Prostate gland (tissue), 2 donors: Measurements from ENCODE around the gene TH. TPM values are rescaled to one million over a fixed set of nuclear protein-coding genes. Genes with fewer than 3 reads are reported as not detected.

ENCODE experiments used
- DNase-seq: peaks from one replicate; pipeline ENCODE4 v3.0.0-alpha.2; 2019; ENCODE audit warnings: low spot score
- H3K27ac ChIP-seq, 2 donors: fragments of 200-600 bp; sonication (generic); 2 replicates each; pipeline ENCODE4 v1.5.1; 2017 to 2019
- H3K27me3 ChIP-seq: fragments of 200-600 bp; sonication (generic); replicated peaks from 2 replicates; pipeline ENCODE4 v1.5.1; 2019; ENCODE audit not compliant: insufficient read depth
- H3K36me3 ChIP-seq, 2 donors: fragments of 200-600 bp; sonication (generic); 1 replicate in 1 of 2; 2 replicates in 1 of 2; pipeline versions ENCODE4 v1.5.1 to v1.8.1; 2017 to 2019
- H3K4me1 ChIP-seq: fragments of 200-600 bp; sonication (generic); replicated peaks from 2 replicates; pipeline ENCODE4 v1.5.1; 2019
- H3K4me3 ChIP-seq, 2 donors: fragments of 200-600 bp; sonication (generic); 2 replicates each; pipeline ENCODE4 v1.5.1; 2017 to 2019
- H3K9me3 ChIP-seq: fragments of 200-600 bp; sonication (generic); 2 replicates; pipeline ENCODE4 v1.5.1; 2017
- POLR2A ChIP-seq: fragments of 450-650 bp; IDR thresholded peaks from one replicate; pipeline ENCODE4 v1.6.1; 2016; ENCODE audit warnings: antibody characterized with exemption, mild to moderate bottlenecking
- POLR2AphosphoS5 ChIP-seq: sonication (generic); formaldehyde crosslinking; IDR thresholded peaks from one replicate; pipeline ENCODE4 v1.6.1; 2017; ENCODE audit warnings: antibody characterized with exemption
- WGBS: methylation state at CpG from one replicate; pipeline ENCODE4 v1.1.5; 2018; 5-methylcytosine and 5-hydroxymethylcytosine counted together
- intact Hi-C: fragments of 100-400 bp; cut with DNase I; formaldehyde crosslinking; loops from one replicate; pipeline ENCODE4 v1.14.2; 2022
- total RNA-seq, 2 donors: library from RNA; depleted of rRNA; stranded (reverse); fragments of >200 nt; gene quantifications; one replicate each; pipeline ENCODE4 v1.1.0, GENCODE V29; 2016
- TF ChIP-seq, protein P1 (sequence below), 4 experiments: fragments of 200-600 bp in 2 of 4; fragments of 450-650 bp in 2 of 4; sonication (generic) in 2 of 4; IDR thresholded peaks; 1 replicate in 3 of 4; 2 replicates in 1 of 4; pipeline ENCODE4 v1.5.1; 2016 to 2019; ENCODE audit warnings: antibody characterized with exemption in 4 of 4, mild to moderate bottlenecking in 2 of 4, moderate library complexity in 2 of 4

The TH gene
- total RNA-seq, 2 donors from 2014 or later: 2.4 TPM; not detected in 1

DNA sequence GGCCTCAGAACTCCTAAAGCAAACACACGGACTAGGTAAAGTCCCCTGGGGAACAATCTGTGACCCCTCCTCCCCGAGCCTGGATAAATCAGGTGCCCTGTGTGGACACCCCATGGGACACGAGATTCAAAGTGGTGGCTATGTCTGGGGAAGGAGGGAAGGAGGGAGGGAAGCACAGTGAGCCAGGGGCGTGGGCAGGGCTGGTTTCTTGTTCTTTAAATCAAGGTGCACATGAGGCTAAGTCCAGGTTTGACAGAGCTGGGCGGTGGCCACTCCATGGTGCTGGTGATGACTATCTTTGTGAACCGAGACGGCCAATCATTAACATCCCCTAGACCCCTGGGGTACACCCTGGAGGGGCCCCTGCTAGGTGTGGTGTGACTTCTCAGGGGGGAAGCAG is 20.3 kb upstream of the TH start:
- Histone ChIP-seq H3K9me3 (no peaks in the 10 kb centered on the region), H3K27ac (no peak overlapping the region), H3K36me3 (no peaks in the 10 kb centered on the region), H3K27me3 (peaks cover 4% of the 10 kb centered on the region), H3K4me3 (no peak overlapping the region), H3K4me1 (no peaks in the 10 kb centered on the region)
- intact Hi-C loops: loop anchor here (5.0 to 10.0 kb wide), 2 partner anchors 110 to 703 kb away; partner anchors contain the start of genes C11orf21 and TSPAN32
- TF ChIP-seq, protein P1, sequence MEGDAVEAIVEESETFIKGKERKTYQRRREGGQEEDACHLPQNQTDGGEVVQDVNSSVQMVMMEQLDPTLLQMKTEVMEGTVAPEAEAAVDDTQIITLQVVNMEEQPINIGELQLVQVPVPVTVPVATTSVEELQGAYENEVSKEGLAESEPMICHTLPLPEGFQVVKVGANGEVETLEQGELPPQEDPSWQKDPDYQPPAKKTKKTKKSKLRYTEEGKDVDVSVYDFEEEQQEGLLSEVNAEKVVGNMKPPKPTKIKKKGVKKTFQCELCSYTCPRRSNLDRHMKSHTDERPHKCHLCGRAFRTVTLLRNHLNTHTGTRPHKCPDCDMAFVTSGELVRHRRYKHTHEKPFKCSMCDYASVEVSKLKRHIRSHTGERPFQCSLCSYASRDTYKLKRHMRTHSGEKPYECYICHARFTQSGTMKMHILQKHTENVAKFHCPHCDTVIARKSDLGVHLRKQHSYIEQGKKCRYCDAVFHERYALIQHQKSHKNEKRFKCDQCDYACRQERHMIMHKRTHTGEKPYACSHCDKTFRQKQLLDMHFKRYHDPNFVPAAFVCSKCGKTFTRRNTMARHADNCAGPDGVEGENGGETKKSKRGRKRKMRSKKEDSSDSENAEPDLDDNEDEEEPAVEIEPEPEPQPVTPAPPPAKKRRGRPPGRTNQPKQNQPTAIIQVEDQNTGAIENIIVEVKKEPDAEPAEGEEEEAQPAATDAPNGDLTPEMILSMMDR (IDR thresholded peaks at IDR 0.05): no peak
- no peak for TF ChIP-seq POLR2A
- TF ChIP-seq POLR2AphosphoS5: no peak
- 89% methylated on average over 7 of the region's 7 CpGs for WGBS
- DNase-seq: no peak

DNA sequence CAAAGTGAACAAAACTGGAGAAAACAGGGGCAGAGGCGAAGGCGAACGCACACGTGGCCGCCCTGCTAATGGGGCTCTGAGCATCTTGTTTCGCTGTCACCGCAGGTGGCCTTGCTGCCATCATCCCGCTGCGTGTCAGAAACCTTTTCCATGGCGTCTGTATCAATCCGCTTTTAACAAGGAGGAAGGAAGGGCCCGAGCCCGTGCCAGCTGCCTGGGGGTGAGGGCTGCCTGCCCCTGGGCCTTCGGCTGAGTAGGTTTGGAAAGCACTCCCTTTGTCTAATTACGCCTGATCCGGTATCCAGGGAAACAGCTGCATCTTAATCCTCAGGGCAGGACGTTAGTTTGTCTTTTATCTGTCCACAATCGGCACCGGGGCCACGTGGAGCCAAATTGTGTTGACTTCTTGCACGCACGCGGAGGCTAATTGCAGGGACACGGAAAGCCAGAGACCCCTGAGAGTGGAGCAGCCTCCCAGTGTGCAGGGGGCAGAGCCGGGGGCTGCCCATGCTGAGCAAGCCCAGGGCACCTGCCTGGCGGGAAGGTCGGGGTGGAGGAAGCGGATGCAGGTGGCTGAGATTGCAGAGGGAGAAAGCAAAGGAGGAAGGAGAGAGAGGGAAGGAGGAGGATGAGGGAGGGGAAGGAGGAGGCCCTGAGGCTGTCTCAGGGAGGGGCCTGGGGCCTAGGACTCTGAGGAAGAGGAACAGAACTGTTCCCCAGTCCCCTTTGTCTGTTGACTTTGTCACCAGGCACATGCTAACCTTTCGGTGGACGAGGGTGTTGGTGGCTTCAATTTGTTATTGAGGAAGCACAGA is 19.2 kb upstream of the TH start:
- WGBS: 39% methylated on average over 30 of the region's 30 CpGs
- H3K4me3 ChIP-seq: no peak overlapping the region
- peaks cover 4% of the 10 kb centered on the region for H3K27me3 ChIP-seq
- no peak for DNase-seq
- no peak overlapping the region for H3K27ac ChIP-seq
- H3K9me3 ChIP-seq: no peaks in the 10 kb centered on the region
- H3K4me1 ChIP-seq: no peaks in the 10 kb centered on the region
- intact Hi-C loops: loop anchor here (5.0 to 10.0 kb wide), 2 partner anchors 111 to 704 kb away; partner anchors contain the start of genes C11orf21 and TSPAN32
- H3K36me3 ChIP-seq: no peaks in the 10 kb centered on the region
- TF ChIP-seq, protein P1 (IDR thresholded peaks at IDR 0.05): no peak
- TF ChIP-seq POLR2A: no peak
- TF ChIP-seq POLR2AphosphoS5: no peak

DNA sequence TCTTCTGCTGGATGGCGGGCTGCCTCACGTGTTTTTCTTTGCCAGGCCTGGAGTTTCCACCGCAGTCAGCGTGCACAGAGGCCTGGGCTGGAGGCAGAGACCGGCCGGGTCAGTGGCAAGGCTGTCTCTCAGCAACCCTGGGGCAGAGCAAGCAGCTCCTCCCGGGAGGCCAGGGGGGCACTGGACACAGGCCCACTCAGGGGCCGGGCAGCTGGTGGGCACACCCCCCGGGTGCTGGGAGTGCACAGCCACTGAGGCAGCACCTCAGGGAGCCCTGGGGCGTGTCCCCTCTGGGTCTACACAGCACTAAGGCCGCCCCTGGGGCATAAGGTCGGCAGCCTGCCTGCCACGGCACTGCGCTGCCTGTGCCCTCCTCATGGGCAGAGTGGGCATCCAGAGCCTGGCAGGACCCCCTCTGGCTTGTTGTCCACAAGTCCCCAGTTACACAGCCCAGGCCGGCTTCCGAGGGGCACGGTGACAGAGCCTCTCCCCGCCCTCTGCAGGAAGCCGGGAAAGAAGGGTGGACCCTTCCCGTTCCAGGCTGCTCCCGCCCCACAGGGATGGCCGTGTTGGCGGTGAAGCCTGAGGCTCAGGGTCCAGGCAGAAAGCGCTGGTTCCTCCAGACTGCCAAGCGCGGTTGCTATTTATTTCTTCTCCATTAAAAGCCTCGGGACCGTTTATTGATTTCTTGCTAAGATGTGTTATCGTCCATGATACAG is 18.5 kb upstream of the TH start:
- no peaks in the 10 kb centered on the region for H3K9me3 ChIP-seq
- H3K4me3 ChIP-seq: no peak overlapping the region
- no peaks in the 10 kb centered on the region for H3K4me1 ChIP-seq
- TF ChIP-seq POLR2AphosphoS5: no peak
- TF ChIP-seq, protein P1 (IDR thresholded peaks at IDR 0.05): no peak
- TF ChIP-seq POLR2A: no peak
- peaks cover 6% of the 10 kb centered on the region for H3K27me3 ChIP-seq
- 66% methylated on average over 28 of the region's 29 CpGs for WGBS
- H3K27ac ChIP-seq: no peak overlapping the region
- DNase-seq: no peak
- H3K36me3 ChIP-seq: no peaks in the 10 kb centered on the region
- intact Hi-C loops: loop anchor here (5.0 to 10.0 kb wide), 2 partner anchors 112 to 705 kb away; partner anchors contain the start of genes C11orf21 and TSPAN32

DNA sequence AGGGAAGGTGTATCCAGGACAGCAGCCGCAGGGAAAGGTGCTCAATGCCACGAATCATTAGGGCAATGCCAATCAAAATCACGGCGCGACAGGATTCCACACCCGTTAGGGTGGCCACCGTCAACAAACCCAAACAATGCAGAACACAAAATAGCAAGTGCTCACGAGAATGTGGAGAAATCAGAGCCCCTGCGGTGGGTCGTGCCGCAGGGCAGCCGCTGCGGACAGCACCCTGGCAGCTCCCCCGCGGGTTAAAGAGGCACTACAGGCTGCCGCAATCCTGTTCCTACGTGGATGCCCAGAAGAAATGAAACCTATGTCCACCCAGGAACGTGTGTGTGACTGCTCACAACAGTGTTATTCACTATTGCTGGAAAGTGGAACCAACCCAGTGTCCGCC is 17.1 kb upstream of the TH start:
- WGBS: 80% methylated on average over 19 of the region's 19 CpGs
- Histone ChIP-seq H3K27me3 (peaks cover 6% of the 10 kb centered on the region), H3K36me3 (no peaks in the 10 kb centered on the region), H3K27ac (no peak overlapping the region), H3K4me3 (no peak overlapping the region), H3K9me3 (no peaks in the 10 kb centered on the region), H3K4me1 (no peaks in the 10 kb centered on the region)
- intact Hi-C loops: no loop called here
- DNase-seq: no peak
- no peak for TF ChIP-seq POLR2AphosphoS5
- TF ChIP-seq, protein P1 (IDR thresholded peaks at IDR 0.05): no peak
